ENCODE data around the gene TRIM69.

Gene TRIM69

GRCh38 chr15:44790656-44791055 lies 54.3 kb downstream of the TRIM69 start:
- TF ChIP-seq, protein P1, sequence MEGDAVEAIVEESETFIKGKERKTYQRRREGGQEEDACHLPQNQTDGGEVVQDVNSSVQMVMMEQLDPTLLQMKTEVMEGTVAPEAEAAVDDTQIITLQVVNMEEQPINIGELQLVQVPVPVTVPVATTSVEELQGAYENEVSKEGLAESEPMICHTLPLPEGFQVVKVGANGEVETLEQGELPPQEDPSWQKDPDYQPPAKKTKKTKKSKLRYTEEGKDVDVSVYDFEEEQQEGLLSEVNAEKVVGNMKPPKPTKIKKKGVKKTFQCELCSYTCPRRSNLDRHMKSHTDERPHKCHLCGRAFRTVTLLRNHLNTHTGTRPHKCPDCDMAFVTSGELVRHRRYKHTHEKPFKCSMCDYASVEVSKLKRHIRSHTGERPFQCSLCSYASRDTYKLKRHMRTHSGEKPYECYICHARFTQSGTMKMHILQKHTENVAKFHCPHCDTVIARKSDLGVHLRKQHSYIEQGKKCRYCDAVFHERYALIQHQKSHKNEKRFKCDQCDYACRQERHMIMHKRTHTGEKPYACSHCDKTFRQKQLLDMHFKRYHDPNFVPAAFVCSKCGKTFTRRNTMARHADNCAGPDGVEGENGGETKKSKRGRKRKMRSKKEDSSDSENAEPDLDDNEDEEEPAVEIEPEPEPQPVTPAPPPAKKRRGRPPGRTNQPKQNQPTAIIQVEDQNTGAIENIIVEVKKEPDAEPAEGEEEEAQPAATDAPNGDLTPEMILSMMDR (IDR thresholded peaks at IDR 0.05; ENCODE audit: extremely low read depth, insufficient read depth, missing control alignments) = no peak
- in situ Hi-C loops (cut with MboI; ENCODE audit: low pct_unique_long_range_greater_than_20kb, low sequenced_read_pairs, unreplicated experiment) = no loop called here
- DNase-seq (ENCODE audit: low spot score) = no peak

DNA sequence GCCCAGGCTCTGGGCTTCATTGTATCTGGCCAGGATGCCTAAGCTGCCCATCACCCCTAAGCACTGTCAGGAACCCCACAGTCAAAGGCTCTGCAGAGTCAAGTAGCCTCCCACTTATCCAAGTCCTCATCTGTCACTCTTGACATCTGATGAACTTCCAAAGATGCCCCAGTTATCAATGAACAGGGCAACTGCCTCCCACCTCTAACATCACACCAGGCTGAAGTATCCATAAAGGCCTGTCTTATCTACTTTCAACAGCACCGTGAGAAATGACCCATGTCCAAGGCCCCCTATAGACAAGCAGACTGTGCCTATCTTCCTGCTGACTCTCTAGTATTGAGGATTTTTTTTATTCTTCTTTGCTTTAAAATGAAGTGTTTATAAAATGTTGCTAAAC lies 56.4 kb downstream of the TRIM69 start:
- DNase-seq (ENCODE audit: low spot score) = no peak
- in situ Hi-C loops (cut with MboI; ENCODE audit: low pct_unique_long_range_greater_than_20kb, low sequenced_read_pairs, unreplicated experiment) = no loop called here
- TF ChIP-seq, protein P1 (IDR thresholded peaks at IDR 0.05; ENCODE audit: extremely low read depth, insufficient read depth, missing control alignments) = no peak

GRCh38 chr15:44794072-44794471 lies 57.7 kb downstream of the TRIM69 start:
- DNase-seq (ENCODE audit: low spot score) = no peak
- in situ Hi-C loops (cut with MboI; ENCODE audit: low pct_unique_long_range_greater_than_20kb, low sequenced_read_pairs, unreplicated experiment) = no loop called here
- TF ChIP-seq, protein P1 (IDR thresholded peaks at IDR 0.05; ENCODE audit: extremely low read depth, insufficient read depth, missing control alignments) = no peak

GRCh38 chr15:44796508-44796907 lies 60.2 kb downstream of the TRIM69 start:
- in situ Hi-C loops (cut with MboI; ENCODE audit: low pct_unique_long_range_greater_than_20kb, low sequenced_read_pairs, unreplicated experiment) = no loop called here
- TF ChIP-seq, protein P1 (IDR thresholded peaks at IDR 0.05; ENCODE audit: extremely low read depth, insufficient read depth, missing control alignments) = no peak
- DNase-seq (ENCODE audit: low spot score) = no peak

- DNase-seq (ENCODE audit: low spot score) = no peak
- TF ChIP-seq, protein P1 (IDR thresholded peaks at IDR 0.05; ENCODE audit: extremely low read depth, insufficient read depth, missing control alignments) = peak; percentile 23
- in situ Hi-C loops (cut with MboI; ENCODE audit: low pct_unique_long_range_greater_than_20kb, low sequenced_read_pairs, unreplicated experiment) = no loop called here
Observed at GRCh38 chr15:44798826-44799225, 62.5 kb downstream of the TRIM69 start.

- no peak for DNase-seq (ENCODE audit: low spot score)
- in situ Hi-C loops (cut with MboI; ENCODE audit: low pct_unique_long_range_greater_than_20kb, low sequenced_read_pairs, unreplicated experiment) = no loop called here
- TF ChIP-seq, protein P1 (IDR thresholded peaks at IDR 0.05; ENCODE audit: extremely low read depth, insufficient read depth, missing control alignments) = no peak
Observed at GRCh38 chr15:44801364-44801763, 65.0 kb downstream of the TRIM69 start.

DNA sequence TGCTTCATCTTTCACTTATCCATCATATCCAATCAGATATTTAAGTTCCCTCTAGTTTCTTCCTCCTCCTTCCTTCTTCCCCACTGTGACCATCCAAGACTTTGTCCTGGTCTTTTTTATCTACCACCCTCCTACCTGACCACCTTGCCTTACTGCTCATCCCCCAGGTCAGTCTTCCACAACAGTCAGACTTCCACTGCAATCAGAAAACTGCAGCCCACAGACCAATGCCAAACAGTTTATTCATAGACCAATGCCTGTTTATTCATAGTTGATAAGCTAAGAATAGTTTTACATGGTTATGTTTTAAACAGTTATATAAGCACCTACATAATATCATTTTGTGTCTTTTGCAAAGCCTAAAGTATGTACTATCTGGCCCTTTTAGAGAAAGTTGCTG lies 65.5 kb downstream of the TRIM69 start:
- no peak for DNase-seq (ENCODE audit: low spot score)
- TF ChIP-seq, protein P1 (IDR thresholded peaks at IDR 0.05; ENCODE audit: extremely low read depth, insufficient read depth, missing control alignments) = no peak
- in situ Hi-C loops (cut with MboI; ENCODE audit: low pct_unique_long_range_greater_than_20kb, low sequenced_read_pairs, unreplicated experiment) = no loop called here
